ENCODE results near the gene PPP1R9B. TPM values are rescaled to one million over a fixed set of nuclear protein-coding genes. Genes with fewer than 3 reads are reported as not detected.

The PPP1R9B gene
- total RNA-seq, 4 donors from 2014 or later, result 23.3 to 38.1 (median 30.8) TPM

DNA sequence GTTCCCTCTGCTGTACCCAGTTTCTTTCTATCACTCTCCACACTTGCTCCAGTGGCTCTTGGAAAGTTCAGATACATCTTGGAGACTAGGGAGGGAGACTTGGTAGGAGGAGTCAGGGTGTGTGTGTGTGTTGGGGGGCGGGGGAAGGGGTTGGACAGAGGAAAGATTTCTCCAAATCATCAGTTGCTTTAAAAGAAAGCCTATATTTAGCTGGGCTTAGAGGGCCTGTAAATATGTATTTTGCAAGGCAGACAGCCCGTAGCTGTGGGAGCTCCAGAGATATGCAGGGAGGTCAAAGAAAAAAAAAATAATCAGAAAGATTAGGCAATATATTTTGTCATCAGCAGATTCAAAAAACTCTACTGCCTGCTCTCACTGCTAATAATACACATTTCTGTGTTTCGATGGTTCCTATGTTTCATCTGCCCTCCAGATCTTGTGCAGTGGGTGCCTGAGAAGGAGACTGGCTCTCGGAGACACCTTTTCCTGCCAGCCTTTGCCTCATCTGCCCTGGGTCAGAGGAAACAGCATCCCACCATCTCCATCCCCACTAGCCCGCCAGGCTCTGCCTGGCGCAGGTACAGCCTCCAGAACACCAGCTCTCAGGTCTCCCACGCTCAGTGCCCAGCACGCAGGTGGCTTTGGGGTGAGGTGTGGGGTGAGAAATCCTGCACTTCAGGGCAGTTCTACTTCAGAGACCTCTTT is 4.8 kb upstream of the PPP1R9B start:
- Histone ChIP-seq H3K27me3 (no peaks in the 10 kb centered on the region), H3K4me3 (no peak overlapping the region), H3K36me3 (no peaks in the 10 kb centered on the region), H3K9me3 (no peaks in the 10 kb centered on the region), H3K27ac (peak overlapping the region; percentile 4 to 97 (median 93)), H3K4me1 (peaks cover 0 to 52% (median 27%) of the 10 kb centered on the region in 3 donors)
- 0 to 46% methylated on average over 1 to 7 of the region's 8 CpGs for WGBS, 2 donors (ENCODE audit: low coverage in 1 of 2)
- TF ChIP-seq, protein P1, sequence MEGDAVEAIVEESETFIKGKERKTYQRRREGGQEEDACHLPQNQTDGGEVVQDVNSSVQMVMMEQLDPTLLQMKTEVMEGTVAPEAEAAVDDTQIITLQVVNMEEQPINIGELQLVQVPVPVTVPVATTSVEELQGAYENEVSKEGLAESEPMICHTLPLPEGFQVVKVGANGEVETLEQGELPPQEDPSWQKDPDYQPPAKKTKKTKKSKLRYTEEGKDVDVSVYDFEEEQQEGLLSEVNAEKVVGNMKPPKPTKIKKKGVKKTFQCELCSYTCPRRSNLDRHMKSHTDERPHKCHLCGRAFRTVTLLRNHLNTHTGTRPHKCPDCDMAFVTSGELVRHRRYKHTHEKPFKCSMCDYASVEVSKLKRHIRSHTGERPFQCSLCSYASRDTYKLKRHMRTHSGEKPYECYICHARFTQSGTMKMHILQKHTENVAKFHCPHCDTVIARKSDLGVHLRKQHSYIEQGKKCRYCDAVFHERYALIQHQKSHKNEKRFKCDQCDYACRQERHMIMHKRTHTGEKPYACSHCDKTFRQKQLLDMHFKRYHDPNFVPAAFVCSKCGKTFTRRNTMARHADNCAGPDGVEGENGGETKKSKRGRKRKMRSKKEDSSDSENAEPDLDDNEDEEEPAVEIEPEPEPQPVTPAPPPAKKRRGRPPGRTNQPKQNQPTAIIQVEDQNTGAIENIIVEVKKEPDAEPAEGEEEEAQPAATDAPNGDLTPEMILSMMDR (IDR thresholded peaks at IDR 0.05), result no peak
- TF ChIP-seq POLR2A (IDR thresholded peaks at IDR 0.05), result no peak
- no peak for TF ChIP-seq POLR2AphosphoS5 (IDR thresholded peaks at IDR 0.05)
- TF ChIP-seq EP300 (IDR thresholded peaks at IDR 0.05), result no peak
- peak; percentile 26 for ATAC-seq

DNA sequence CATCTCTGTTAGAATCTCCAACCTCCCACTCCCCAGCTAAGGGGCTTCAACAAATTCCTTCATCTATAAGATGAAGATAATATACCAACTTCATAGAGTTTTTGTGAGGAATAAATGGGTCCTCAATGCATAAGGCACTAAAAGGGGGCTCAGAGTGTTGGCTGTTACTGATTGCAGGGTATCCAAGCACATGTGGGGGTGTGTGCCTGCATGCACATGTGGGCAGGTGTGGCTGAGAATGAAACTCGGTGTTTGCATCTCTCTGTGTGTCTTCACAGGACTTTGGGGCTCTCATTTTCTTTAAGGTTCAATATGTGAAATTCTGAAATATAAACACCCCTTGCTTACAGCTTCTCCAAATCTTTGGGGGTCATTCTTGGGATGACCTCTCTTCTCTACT is 4.1 kb upstream of the PPP1R9B start:
- TF ChIP-seq POLR2A (IDR thresholded peaks at IDR 0.05) (no peak), EP300 (IDR thresholded peaks at IDR 0.05) (no peak), POLR2AphosphoS5 (IDR thresholded peaks at IDR 0.05) (no peak)
- TF ChIP-seq, protein P1 (IDR thresholded peaks at IDR 0.05), result no peak
- peak overlapping the region in 3 of 4 donors; percentile 91 to 97 (median 95) for H3K27ac ChIP-seq
- 11 to 33% methylated on average over 1 of the region's 1 CpG for whole genome bisulfite sequencing, 2 donors (ENCODE audit: low coverage in 1 of 2)

DNA sequence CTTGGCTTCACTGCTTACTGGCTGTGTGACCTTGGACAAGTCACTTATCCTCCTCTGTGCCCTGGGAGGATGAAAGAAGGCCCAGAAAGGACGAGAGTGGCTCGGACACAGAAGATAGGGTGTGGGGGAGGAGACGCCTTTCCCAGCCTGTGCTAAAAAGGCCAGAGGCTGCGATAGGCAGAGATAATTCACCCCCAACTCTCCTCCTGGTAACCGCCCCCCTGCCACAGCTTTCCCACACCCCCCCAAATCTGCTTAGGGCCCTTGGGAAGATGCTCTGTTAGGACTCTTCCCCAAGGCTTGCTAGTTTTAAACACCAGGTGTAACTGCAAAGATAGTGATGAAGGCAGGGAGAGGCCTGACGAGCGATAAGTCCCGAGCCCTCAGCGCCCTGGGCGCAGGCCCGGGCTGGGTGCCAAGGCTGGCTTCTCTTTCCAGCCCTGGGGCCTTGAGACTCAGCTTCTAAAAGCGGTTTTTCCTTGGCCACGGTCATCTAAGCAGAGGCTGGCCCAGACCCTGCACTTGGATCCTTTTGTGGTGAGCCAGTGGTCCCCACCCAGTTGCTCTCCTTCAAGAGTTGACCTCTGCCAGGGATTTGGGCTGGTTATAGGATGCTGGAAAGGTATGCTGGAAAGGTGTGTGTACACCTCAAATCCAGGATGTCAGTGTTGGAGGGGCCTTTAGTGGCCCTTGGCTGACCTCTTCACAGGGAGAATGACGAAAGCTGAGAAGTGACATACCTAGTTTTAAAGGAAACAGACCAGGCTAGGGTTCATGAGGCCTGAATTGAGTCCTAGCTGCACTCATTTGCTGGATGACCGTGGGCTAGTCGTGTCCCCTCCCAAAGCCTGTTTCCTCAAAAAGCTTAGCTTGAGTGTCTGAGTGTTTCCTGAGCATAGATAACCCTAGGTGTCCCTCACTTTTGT is 3.4 kb upstream of the PPP1R9B start:
- Histone ChIP-seq H3K27me3 (no peaks in the 10 kb centered on the region), H3K4me1 (peaks cover 0 to 62% (median 27%) of the 10 kb centered on the region in 3 donors), H3K27ac (peak overlapping the region; percentile 40 to 97 (median 93)), H3K9me3 (no peaks in the 10 kb centered on the region), H3K36me3 (no peaks in the 10 kb centered on the region), H3K4me3 (no peak overlapping the region)
- ATAC-seq, result no peak
- TF ChIP-seq, protein P1 (IDR thresholded peaks at IDR 0.05), result no peak
- TF ChIP-seq EP300 (IDR thresholded peaks at IDR 0.05), result no peak
- TF ChIP-seq POLR2A (IDR thresholded peaks at IDR 0.05), result no peak
- TF ChIP-seq POLR2AphosphoS5 (IDR thresholded peaks at IDR 0.05), result no peak
- WGBS, 2 donors (ENCODE audit: low coverage in 1 of 2), result 39 to 54% methylated on average over 5 to 10 of the region's 16 CpGs

More for the DNA sequence above, 4.1 kb upstream of the PPP1R9B start:
- Histone ChIP-seq H3K4me3 (no peak overlapping the region), H3K9me3 (no peaks in the 10 kb centered on the region), H3K27me3 (no peaks in the 10 kb centered on the region), H3K36me3 (no peaks in the 10 kb centered on the region), H3K4me1 (peaks cover 0 to 55% (median 27%) of the 10 kb centered on the region in 3 donors)
- no peak for ATAC-seq

DNA sequence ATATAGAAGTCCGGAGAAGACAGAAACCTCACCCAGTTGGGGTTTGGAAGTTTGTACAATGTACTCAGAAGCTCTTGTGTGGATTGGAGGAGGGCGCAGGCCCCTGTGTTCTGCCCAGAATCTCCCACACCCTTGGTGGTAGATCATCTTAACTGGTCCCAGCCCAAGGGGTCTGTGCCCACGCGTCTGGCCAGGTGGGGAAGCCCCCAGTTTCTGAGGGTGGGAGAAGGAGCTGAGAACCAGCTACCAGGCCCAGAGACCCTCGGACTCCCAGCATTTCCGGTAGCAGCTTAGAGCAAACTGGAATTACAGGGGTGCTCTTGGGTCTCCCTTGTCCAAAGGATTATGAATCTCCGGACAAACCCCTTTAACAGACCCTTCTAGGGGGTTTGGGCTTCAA is 2.3 kb upstream of the PPP1R9B start:
- no peaks in the 10 kb centered on the region for H3K36me3 ChIP-seq
- peaks cover 0 to 73% (median 33%) of the 10 kb centered on the region in 3 donors for H3K4me1 ChIP-seq
- no peak for TF ChIP-seq EP300 (IDR thresholded peaks at IDR 0.05)
- TF ChIP-seq POLR2AphosphoS5 (IDR thresholded peaks at IDR 0.05), result no peak
- TF ChIP-seq, protein P1 (IDR thresholded peaks at IDR 0.05), result no peak
- peak overlapping the region in 1 of 2 donors; percentile 89 for H3K4me3 ChIP-seq
- no peaks in the 10 kb centered on the region for H3K9me3 ChIP-seq
- peak overlapping the region; percentile 66 to 97 (median 93) for H3K27ac ChIP-seq
- H3K27me3 ChIP-seq, result no peaks in the 10 kb centered on the region
- no CpG with 5 or more reads among the region's 7 CpGs for WGBS, 2 donors (ENCODE audit: low coverage in 1 of 2)
- no peak for ATAC-seq
